Measurements from ENCODE around the gene ACSF2.

DNA sequence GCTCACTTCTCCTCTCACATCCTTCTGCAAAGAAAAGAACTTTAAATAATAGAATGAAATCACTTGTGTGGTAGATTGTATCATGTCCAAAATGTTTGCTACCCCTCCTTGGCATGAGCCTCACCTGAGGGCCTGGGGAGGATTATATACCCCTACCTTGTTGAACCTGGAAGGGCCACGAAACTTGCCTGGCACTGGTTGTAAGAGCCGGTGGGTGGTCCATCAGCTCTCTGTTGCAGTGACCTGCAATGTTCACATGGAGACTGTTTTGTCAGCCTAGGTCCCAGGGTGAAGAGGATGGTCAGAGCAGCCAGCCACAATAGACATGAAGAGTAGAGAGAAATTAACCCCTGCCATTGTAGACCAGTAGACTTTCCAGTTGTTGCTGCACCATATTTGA, 62.9 kb downstream of the ACSF2 start:
- TF ChIP-seq, protein P1, sequence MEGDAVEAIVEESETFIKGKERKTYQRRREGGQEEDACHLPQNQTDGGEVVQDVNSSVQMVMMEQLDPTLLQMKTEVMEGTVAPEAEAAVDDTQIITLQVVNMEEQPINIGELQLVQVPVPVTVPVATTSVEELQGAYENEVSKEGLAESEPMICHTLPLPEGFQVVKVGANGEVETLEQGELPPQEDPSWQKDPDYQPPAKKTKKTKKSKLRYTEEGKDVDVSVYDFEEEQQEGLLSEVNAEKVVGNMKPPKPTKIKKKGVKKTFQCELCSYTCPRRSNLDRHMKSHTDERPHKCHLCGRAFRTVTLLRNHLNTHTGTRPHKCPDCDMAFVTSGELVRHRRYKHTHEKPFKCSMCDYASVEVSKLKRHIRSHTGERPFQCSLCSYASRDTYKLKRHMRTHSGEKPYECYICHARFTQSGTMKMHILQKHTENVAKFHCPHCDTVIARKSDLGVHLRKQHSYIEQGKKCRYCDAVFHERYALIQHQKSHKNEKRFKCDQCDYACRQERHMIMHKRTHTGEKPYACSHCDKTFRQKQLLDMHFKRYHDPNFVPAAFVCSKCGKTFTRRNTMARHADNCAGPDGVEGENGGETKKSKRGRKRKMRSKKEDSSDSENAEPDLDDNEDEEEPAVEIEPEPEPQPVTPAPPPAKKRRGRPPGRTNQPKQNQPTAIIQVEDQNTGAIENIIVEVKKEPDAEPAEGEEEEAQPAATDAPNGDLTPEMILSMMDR (IDR thresholded peaks at IDR 0.05; ENCODE audit: borderline replicate concordance, extremely low read depth, low read length, poor library complexity, severe bottlenecking): no peak
- no peak for TF ChIP-seq EZH2 (IDR thresholded peaks at IDR 0.05; ENCODE audit: borderline replicate concordance, low read depth, low read length, severe bottlenecking)
